HK-2 (cell line): ENCODE measurements around the gene TSPAN9.
"Not testable (repeated sequence)": the region's sequence is repeated elsewhere in the genome, so short reads cannot be mapped to it uniquely, and the experiment has no call there.

ENCODE experiments used
- DNase-seq: peaks from one replicate; pipeline ENCODE4 v3.0.0-alpha.2; 2018; ENCODE audit not compliant: unreplicated experiment

Gene TSPAN9

DNA sequence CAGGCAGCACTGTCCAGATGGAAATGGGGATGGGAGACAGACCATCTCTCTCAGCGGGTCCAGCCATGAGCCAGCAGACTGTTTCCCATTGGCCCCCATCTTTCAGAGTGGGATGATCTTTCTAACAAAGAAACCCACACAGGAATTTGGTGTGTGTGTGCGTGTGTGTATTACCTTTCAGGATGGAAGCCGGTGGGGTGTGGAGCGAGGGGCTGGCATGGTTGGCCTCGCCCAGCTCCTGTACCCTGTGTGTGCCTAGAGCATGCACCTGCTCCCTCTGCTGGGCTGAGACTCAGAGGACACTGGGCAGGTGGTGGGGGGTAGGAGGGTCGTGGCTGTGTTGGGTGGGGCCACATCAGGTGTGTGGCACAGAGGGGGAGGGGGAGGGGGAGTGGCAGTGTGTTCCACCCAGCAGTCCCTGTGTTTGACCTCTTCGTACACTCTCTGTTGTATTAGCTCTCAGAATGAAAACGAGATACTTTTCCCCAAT is 33.0 kb upstream of the TSPAN9 start:
- DNase-seq = no peak

DNA sequence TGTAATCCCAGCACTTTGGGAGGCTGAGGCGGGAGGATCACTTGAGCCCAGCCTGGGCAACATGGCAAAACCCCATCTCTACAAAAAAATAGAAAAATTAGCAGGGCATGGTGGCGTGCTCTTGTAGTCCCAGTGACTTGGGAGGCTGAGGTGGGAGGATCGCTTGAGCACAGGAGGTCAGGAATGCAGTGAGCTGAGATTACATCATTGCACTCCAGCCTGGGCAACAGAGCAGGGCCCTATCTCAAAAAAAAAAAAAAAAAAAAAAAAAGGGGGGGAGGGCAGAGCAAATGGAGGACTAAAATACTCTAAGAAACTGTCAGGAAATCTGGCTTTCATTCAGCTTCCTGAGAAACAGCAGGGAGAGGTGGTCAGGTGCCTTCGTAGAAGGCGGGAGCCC is 31.7 kb upstream of the TSPAN9 start:
- no peak for DNase-seq

- no peak for DNase-seq
Measured at GRCh38 chr12:3045989-3046388, 31.2 kb upstream of the TSPAN9 start.

DNA sequence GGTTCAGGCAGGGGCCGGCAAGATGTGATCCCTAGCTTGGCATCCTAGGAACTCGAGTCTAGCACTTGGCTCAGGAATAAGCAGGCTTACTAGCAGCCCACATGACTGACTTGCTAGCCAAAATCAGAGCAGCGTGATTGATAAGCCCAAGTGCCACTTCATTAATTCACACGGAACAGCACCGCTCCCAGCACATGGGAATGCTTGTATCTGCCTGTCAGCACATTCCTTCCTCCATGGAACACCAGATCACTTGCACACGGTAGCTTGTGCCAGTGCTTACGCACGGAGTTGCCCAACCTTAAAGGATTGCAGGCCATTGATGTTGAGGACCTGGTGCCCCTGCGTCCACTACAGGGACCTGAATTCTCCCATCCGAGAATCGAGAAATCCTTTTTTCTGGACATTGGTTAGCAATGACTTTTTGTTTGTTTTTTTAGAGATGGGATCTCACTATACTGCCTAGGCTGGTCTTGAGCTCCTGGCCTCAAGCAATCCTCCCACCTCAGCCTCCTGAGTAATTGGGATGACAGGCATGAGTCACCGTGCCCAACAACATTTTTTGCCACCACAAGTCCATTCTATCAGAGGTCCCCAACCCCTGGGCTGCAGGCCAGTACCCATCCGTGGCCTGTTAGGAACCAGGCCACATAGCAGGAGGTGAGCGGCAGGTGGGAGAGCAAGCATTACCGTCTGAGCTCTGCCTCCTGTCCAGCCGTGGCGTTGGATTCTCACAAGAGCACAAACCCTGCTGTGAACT is 30.6 kb upstream of the TSPAN9 start:
- no peak for DNase-seq

- DNase-seq = no peak
Measured at GRCh38 chr12:3047961-3048360, 29.2 kb upstream of the TSPAN9 start.

DNA sequence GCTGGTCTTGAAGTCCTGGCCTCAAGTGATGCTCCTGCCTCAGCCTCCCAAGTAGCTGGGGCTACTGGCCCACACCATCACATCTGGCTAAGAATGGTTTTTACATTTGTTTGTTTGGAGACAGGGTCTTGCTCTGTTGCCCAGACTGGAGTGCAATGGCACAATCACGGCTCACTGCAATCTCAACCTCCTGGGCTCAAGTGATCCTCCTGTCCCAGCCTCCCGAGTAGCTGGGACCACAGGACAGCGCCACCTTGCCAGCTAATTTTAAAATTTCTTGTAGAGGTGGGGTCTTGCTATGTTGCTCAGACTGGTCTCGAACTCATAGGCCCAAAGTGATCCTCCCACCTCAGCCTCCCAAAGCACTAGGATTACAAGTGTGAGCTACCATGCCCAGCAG is 28.6 kb upstream of the TSPAN9 start:
- DNase-seq = no peak

DNA sequence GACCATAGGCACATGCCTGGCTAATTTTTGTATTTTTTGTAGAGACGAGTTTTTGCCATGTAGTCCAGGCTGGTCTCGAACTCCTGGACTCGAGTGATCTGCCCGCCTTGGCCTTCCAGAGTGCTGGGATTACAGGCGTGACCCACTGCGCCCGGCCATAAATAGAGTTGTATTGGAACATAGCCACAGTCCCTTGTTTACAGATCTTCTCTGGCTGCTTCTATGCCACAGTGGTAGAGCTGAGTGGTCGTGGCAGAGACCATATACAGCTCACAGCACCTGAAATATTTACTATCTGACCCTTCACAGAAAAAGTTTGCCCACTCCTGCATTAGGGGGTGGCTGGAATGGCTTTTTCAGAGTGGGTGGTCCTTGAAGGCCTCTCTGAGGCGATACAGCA is 28.0 kb upstream of the TSPAN9 start:
- DNase-seq = no peak

DNA sequence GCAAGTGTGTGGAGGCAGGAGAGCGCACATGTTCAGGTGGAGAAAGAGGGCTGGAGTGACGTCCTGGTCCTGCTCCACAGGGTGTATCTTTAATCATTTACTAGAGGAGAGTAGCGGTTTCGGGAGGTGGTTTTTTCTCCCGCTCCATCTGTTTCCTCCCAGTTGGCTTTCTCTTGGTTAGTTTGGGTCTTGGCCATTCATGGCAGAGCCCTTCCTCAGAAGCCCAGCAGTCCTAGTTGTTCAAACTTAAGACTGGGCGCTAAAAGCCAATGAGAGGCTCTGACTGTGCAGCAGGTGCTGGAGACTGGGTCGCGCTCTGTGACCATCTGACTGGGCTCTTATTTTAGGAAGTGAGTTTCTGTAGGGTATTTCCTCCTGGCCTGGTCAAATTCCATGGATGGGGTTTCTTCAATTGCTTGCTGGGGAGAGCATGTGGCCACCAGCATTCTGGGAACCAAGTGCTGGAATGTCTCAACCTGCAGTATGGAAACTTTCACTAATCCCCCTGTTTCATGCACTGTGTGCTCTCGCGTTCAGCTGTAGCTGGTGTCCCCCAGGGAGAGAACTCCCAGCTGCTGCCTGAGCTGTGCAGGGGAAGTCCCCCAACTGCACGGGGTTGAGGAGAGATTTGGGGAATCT is 27.4 kb upstream of the TSPAN9 start:
- DNase-seq = no peak

DNA sequence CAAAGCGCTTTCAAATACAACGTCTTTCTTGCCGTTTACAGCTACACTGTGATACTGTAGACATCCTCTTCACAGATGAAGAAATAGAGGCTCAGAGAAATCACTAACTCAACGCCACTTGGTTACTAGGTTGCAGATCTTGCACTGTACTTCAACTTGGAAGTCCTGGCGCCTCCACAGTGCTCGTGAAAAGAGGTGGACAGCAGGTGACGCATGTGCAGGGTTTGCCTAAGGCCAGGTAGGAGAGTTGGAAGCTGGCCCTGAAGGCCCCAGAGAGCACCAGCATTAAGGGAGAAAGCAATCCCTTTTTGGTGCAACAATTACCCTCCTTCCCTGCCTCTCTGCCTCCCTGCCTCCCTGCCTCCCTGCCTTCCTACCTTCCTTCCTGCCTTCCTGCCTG is 22.8 kb upstream of the TSPAN9 start:
- no peak for DNase-seq

GRCh38 chr12:3055026-3055703 is 22.0 kb upstream of the TSPAN9 start:
- DNase-seq = no peak

- no peak for DNase-seq
Measured at GRCh38 chr12:3055704-3056467, 21.3 kb upstream of the TSPAN9 start.

GRCh38 chr12:3061059-3061458 is 16.1 kb upstream of the TSPAN9 start:
- no peak for DNase-seq

- no peak for DNase-seq
Measured at GRCh38 chr12:3061501-3062215, 15.5 kb upstream of the TSPAN9 start.

DNA sequence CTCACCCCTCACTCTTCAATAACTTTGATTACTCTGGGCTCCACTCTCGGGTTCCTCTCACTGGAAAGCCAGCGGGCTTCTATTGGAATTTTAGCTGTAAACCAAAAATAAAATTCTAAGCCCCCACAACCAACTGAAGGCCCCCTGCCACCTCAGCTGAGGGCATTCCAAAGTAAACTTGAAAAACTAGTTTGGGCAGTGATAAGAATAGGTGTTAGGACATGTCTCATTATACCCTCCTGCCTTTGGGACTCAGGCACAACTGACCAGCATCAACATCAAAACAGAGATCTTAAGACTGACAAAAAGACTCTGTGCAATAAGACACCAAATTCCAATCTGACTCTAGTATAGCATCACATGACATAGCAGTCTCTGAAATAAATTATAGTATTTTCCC is 11.9 kb upstream of the TSPAN9 start:
- no peak for DNase-seq

DNA sequence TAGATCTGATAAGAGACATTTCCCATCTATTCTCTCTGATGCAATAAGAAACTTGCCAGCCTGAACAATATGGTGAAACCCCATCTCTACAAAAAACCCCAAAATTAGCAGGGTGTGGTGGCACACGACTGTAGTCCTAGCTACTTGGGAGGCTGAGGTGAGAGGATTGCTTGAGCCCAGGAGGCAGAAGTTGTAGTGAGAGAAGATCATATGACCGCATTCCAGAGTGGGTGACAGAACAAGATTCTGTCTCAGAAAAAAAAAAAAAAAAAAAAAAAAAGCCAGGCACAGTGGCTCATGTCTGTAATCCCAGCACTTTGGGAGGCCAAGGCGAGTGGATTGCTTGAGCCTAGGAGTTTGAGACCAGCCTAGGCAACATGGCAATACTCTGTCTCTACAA is 11.3 kb upstream of the TSPAN9 start:
- not testable (repeated sequence) for DNase-seq

DNA sequence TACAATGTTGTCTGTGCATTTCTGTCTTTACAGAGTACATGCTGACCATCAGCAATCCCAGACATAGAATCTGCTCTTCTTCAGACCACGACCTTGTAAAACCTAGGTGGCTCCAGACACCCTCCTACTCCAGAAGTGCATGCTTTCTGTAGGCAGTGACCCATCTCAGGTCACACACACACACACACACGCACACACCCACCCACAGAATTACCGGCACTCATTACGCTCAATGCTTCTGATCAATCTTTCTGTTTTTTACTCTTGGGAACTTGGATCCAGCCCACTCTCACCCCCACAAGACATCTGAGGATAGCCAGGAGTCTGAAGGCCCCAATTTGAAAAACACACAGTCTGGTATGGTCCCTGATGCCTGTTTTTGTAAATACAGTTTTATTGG is 7.5 kb upstream of the TSPAN9 start:
- no peak for DNase-seq

DNA sequence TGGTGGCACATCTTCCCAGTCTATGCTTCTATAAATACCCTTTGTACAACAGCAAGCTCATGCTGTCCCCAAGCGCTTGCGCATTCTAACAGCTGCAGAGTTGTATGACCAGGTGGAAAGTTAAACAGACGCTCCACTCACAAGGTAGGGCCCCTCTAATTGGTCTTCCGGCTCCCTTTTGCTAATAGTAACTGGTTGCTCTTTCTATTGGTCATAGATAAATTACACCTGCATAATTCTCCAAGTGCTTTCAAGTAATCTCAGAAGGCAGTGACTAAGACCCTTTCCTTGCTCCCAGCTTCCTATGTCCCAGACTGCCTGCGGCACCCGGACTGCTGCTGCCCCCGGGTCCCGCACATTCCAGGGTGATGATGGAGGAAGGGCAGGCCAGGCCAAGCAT is 6.1 kb upstream of the TSPAN9 start:
- no peak for DNase-seq

GRCh38 chr12:3071710-3072109 is 5.5 kb upstream of the TSPAN9 start:
- no peak for DNase-seq

DNA sequence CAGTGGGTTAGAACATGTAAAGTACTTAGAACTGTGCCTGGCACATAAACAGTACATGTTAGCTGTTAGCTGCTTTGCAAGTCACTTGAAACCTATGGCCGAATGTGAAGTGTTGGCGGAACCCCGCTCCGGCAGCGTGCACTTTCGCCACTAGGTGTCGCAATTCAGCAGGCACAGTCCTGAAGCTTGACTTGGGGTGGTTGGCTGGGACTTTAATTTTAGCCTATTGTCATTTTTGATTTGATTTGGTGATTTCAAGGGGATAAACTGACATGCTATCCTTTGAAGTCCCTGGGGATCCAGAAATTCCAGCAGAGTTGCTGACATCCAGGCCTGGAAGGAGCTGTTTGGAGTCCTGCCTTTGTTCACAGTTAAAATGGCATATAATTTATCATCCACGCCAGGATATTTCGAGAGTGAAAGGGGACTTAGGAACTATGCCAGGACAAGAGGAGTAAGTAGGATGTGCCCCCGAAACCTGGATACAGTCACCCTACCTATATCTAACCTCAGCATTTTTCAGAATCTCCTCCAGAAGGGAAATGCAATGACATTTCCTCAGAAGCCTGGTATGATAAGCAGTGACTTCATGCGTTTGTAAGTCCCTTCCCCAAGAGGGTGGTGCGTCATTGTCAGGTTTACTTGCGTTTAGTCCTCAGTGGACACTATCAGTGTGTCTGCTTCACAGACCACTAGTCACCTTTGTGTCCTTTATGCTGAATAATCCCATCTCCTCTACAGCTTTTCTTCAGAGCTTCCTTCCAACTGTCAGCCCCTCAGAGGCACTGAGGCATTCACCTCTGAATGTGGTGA is 3.5 kb upstream of the TSPAN9 start:
- DNase-seq = peak; percentile 81

- DNase-seq = no peak
Measured at GRCh38 chr12:3075315-3075714, 1.9 kb upstream of the TSPAN9 start.
